CD4-positive, alpha-beta T cell treated with Interleukin-6 for 4 hours (primary cell): ENCODE measurements around the gene HMOX2.

Experiments
- DNase-seq: peaks from one replicate; pipeline ENCODE4 v3.0.0-alpha.2; 2020; ENCODE audit warnings: mixed read lengths

HMOX2 gene

GRCh38 chr16:4465977-4466779 lies 10.0 kb upstream of the HMOX2 start:
- peak; percentile 65 for DNase-seq

GRCh38 chr16:4467916-4468315 lies 8.3 kb upstream of the HMOX2 start:
- no peak for DNase-seq

- DNase-seq, result no peak
These were observed 7.2 kb upstream of the HMOX2 start for GRCh38 chr16:4468972-4469371.

GRCh38 chr16:4471869-4472268 lies 4.3 kb upstream of the HMOX2 start:
- DNase-seq, result no peak

GRCh38 chr16:4472880-4473279 lies 3.3 kb upstream of the HMOX2 start:
- no peak for DNase-seq

GRCh38 chr16:4474192-4474961 lies 1.8 kb upstream of the HMOX2 start, which contains the start of gene NMRAL1:
NMRAL1 (minus strand) TSS chr16:4474625; CDS start chr16:4474132, 493 bp downstream.
- DNase-seq, result peak; percentile 89

GRCh38 chr16:4477966-4478365 lies 1.8 kb downstream of the HMOX2 start:
- DNase-seq, result peak; percentile 40

- DNase-seq, result no peak
These were observed 5.3 kb downstream of the HMOX2 start for GRCh38 chr16:4481526-4481925.

- no peak for DNase-seq
These were observed 5.8 kb downstream of the HMOX2 start for GRCh38 chr16:4481963-4482362.

GRCh38 chr16:4486126-4486893 lies 10.1 kb downstream of the HMOX2 start:
- no peak for DNase-seq

GRCh38 chr16:4487955-4488498 lies 11.8 kb downstream of the HMOX2 start:
- DNase-seq, result no peak

- DNase-seq, result peak; percentile 23
These were observed 12.3 kb downstream of the HMOX2 start for GRCh38 chr16:4488499-4488967.

- no peak for DNase-seq
These were observed 12.8 kb downstream of the HMOX2 start for GRCh38 chr16:4489030-4489429.

- DNase-seq, result no peak
These were observed 15.7 kb downstream of the HMOX2 start for GRCh38 chr16:4491898-4492297.

GRCh38 chr16:4494746-4495490 lies 18.7 kb downstream of the HMOX2 start:
- DNase-seq, result no peak

GRCh38 chr16:4495766-4496165 lies 19.6 kb downstream of the HMOX2 start:
- DNase-seq, result no peak

- no peak for DNase-seq
These were observed 20.1 kb downstream of the HMOX2 start for GRCh38 chr16:4496305-4496704.

- DNase-seq, result no peak
These were observed 22.5 kb downstream of the HMOX2 start for GRCh38 chr16:4498546-4499195.

- DNase-seq, result no peak
These were observed 23.0 kb downstream of the HMOX2 start for GRCh38 chr16:4499196-4499555.

GRCh38 chr16:4500272-4500671 lies 24.1 kb downstream of the HMOX2 start:
- peak; percentile 22 for DNase-seq

- no peak for DNase-seq
These were observed 24.9 kb downstream of the HMOX2 start for GRCh38 chr16:4501071-4501478.
